ENCODE measurements around the gene MED28.

DNA sequence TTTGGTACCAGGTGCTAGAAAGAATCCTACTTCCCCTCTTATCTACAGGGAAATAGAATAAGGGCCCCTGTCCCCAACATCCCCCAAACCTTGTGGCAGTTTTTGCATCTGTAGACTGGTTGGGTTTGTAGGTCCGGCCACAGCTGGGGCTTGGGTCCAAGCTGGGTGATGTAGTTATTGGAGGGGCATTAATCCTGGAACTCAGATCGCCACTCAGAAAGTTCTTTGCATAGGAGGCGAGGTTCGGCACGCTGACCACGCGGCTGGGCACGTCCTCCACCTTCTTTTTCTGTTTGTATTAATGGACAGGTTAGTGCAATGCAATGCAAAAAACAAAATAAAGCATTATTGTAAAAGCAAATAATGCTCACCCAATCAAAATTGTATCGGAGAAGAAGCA lies 19.2 kb downstream of the MED28 start:
- TF ChIP-seq CTCF (IDR thresholded peaks at IDR 0.05; ENCODE audit: poor library complexity, severe bottlenecking): no peak
- TF ChIP-seq TAF1 (IDR thresholded peaks at IDR 0.05; ENCODE audit: low read depth): no peak
